Erythroblast (primary cell): ENCODE results near the gene IGLL5.

Experiments
- DNase-seq, 2 experiments: peaks; one replicate each; lab custom pipeline; 2025; lab: John Stamatoyannopoulos, UW
- GATA1 ChIP-seq: IDR thresholded peaks from 2 replicates; pipeline ENCODE4 v1.6.1; 2011; ENCODE audit warnings: low read depth, mild to moderate bottlenecking, control low read depth, low read length, moderate library complexity
- POLR2A ChIP-seq: IDR thresholded peaks from 2 replicates; pipeline ENCODE4 v1.6.1; 2011; ENCODE audit warnings: mild to moderate bottlenecking, low read length

IGLL5 gene

GRCh38 chr22:22923930-22924329 is 36.3 kb downstream of the IGLL5 start:
- TF ChIP-seq GATA1 = no peak
- TF ChIP-seq POLR2A = no peak
- DNase-seq = no peak

DNA sequence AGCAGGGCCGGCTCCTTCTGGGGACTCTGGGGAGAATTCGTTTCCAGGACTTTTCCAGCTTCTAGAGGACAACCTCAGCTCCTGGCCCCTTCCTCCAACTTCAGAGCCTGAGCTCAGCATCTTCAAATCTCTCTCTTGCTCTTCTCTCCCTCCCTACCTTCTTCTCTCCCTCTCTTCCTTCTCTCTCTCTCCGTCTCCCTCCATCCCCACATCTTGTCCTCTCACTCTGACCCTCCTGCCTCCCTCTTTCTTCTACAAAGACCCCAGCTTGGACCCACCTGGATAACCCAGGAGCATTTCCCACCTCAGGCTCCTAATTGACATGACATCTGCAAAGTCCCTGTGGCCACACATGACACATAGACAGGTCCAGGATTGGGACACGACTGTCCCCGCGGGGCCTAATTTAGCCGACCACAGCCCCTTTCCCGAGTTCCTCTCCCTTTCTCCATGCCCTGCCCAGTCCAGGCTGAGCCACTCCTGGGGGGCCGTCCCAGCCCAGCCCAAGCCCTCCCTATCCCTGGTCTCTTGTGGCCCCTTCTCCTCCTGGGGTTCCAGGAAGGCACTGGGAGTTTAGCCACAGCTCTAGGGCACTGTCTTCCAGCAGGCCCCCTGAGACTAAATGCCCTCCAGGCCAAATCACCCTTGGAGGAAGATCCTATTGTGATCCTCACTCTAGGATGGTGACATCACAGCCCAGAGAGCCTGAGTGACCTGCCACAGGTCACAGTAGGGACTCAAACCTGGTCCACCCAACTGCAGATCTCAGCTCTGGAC is 36.9 kb downstream of the IGLL5 start:
- no peak for DNase-seq
- TF ChIP-seq GATA1 (no peak), POLR2A (no peak)

GRCh38 chr22:22925146-22925804 is 37.7 kb downstream of the IGLL5 start:
- TF ChIP-seq GATA1 = no peak
- no peak for TF ChIP-seq POLR2A
- DNase-seq = no peak

GRCh38 chr22:22925805-22926369 is 38.3 kb downstream of the IGLL5 start:
- TF ChIP-seq POLR2A (no peak), GATA1 (no peak)
- no peak for DNase-seq

GRCh38 chr22:22926370-22927195 is 39.0 kb downstream of the IGLL5 start:
- no peak for DNase-seq
- TF ChIP-seq POLR2A (no peak), GATA1 (no peak)

GRCh38 chr22:22927196-22927887 is 39.7 kb downstream of the IGLL5 start:
- TF ChIP-seq POLR2A (no peak), GATA1 (no peak)
- no peak for DNase-seq

GRCh38 chr22:22927888-22928665 is 40.5 kb downstream of the IGLL5 start:
- no peak for DNase-seq
- TF ChIP-seq POLR2A = no peak
- no peak for TF ChIP-seq GATA1

DNA sequence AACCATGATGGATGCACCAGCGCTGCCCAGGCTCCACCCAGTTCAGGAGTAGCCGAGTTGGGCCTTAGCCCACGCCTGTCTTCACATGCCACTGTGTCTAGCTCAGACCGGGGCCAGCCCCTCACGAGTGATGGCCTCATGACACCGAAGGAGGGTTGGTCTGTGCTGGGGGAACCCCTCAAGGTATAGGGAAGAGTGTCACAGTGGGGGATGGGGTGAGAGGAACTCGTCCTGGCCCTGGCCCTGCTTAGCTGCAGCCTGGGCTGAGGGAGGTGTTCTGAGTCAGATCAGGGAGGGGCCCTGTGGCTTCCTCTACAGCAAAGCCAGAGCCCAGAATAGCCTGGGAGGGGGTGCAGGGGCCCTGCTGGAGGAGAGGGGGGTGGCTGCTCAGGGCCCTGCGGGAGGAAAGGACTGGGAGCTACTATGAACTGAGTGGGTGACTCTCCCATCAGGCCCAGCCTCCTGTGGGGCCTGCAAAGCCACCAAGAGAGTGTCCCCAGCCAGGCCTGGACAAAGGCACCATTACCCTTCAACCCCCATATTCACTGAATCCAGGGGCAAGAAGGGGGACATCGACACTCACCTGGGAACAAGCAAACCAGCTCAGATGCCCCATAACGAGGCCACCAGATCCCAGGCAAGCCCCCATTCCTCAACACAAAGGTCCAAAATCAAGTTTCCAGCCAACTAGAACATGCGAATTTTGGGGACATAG is 41.2 kb downstream of the IGLL5 start:
- no peak for TF ChIP-seq GATA1
- no peak for TF ChIP-seq POLR2A
- DNase-seq = no peak

DNA sequence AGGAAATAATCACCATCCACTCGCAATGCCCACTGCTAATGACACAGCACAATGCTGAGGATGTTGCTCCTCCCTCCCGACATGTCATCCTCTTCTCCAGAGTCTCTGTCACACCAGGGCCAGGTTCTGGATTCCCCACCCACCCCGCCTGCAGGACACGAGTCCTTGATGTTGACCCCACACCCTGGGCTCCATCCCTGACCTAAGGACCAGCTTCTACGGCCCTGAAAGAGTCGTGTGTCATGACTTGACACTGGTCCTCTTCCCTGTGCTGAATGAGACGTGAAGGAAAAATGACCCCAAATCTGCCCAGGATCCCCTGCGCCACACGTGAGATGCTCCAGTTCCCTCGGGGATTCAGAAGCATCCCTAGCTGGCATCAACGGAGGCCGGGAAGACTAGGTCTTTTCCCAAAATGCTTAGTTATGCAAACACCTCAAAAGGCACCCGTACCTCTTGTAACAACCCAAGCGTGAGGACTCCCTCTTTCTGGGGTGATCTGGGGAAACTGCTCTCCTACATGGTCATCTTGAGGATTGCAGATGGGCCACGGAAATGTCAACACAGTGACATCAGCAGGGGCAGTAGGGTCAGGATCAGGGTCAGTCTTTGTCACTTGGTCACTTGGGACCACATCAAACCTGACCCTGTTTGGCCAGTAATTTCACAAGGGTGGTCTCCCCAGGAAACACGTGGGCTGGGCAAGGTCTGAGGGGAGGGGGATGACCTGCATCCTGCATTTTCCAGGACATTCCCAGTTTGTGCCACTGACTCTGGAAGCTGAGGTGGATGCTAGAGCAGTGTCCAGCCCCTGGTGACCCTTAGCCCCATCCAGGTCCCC is 42.0 kb downstream of the IGLL5 start:
- DNase-seq = no peak

DNA sequence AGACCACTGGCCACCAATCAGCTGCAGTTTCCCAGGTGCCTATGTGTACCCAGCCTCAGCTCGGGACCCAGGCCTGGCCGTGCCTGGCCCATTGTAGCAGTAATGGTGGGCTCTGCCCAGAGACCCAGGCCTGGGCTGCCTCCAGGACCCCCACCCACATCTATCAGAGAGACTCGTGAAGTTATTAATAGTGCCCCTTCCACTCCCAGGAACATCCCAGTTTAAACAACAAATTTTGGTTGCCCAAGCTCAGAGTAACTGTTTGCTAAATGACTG is 42.5 kb downstream of the IGLL5 start:
- no peak for TF ChIP-seq POLR2A
- TF ChIP-seq GATA1 = no peak
- no peak for DNase-seq

More for the DNA sequence above, 42.0 kb downstream of the IGLL5 start:
- TF ChIP-seq GATA1 = no peak
- no peak for TF ChIP-seq POLR2A

GRCh38 chr22:22930571-22931556 is 43.2 kb downstream of the IGLL5 start:
- TF ChIP-seq GATA1 (no peak), POLR2A (no peak)
- no peak for DNase-seq
